Fibroblast of pulmonary artery (primary cell): Measurements from ENCODE around the gene CHCHD3.
"Not testable (repeated sequence)": the region's sequence is repeated elsewhere in the genome, so short reads cannot be mapped to it uniquely, and the experiment has no call there.

Source experiments
- DNase-seq: peaks from one replicate; pipeline ENCODE4 v3.0.0-alpha.2; 2010; ENCODE audit warnings: low read depth
- H3K4me3 ChIP-seq: replicated peaks from 2 replicates; pipeline ENCODE4 v1.5.1; 2011; ENCODE audit warnings: low read depth, mild to moderate bottlenecking, control low read depth, low read length, moderate library complexity
- CTCF ChIP-seq: IDR thresholded peaks from 2 replicates; pipeline ENCODE4 v1.5.1; 2011; ENCODE audit warnings: mild to moderate bottlenecking, control low read depth, low read length, inconsistent platforms; ENCODE audit errors: missing control alignments

Gene CHCHD3

DNA sequence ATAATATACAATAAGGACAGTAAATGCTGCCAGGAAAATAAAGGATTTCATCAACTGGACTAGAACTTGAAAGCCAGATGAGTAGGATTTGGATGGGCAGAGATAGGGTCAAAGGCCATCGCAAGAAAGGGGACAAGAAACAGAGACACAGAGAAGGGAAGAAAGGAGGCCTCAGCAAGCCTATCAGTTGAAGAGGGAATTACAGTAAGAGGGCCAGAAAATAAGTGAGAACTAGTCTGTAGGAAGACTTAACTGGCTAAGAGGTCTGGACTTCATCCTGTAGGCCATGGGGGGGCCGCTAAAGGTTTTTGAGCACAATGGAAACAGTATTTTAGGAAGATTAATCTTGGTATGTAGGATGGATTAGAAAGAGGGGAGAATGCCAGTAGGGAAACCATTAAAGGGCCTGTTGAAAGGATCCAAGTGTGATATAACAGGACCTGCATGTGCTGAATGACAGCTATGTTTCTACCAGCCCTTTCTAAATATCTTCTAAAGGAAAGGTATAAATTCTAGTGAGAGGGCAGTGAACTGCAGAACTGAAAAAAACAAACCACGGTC is 174.4 kb downstream of the CHCHD3 start:
- no peak for TF ChIP-seq CTCF
- no peak for DNase-seq
- no peak overlapping the region for H3K4me3 ChIP-seq

DNA sequence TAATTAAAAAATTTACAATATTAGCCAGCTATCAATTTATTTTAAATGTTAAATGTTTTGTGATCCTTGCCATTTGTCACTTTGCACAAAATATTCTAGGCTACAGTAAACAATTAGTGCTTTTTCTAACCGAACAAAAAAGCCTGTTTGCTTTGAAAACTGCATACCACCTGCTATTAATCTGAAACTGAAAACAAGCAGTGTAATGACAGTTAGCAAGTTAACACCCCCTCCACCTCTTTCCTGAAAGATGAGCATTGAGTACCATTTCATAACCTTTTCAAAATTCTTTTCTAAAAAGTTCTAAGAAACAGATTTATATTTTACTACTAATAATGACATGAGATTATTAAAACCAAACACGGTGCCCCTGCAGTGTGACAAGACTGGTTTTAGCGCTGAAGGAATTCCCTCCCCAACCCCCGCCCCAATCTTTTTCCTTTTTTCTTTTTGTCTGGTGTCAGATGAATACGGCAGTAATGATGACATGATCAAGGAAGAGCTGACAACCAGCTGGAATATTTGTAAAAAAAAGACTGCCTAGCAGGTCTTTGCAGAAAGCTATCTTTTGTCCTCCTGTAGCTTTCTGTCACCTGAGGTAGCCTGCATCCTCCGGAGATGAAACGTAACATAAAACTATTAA is 175.6 kb downstream of the CHCHD3 start:
- TF ChIP-seq CTCF = no peak
- DNase-seq = no peak
- H3K4me3 ChIP-seq = no peak overlapping the region

GRCh38 chr7:132905136-132905535 is 176.8 kb downstream of the CHCHD3 start:
- DNase-seq, H3K4me3 ChIP-seq: not testable (repeated sequence)

DNA sequence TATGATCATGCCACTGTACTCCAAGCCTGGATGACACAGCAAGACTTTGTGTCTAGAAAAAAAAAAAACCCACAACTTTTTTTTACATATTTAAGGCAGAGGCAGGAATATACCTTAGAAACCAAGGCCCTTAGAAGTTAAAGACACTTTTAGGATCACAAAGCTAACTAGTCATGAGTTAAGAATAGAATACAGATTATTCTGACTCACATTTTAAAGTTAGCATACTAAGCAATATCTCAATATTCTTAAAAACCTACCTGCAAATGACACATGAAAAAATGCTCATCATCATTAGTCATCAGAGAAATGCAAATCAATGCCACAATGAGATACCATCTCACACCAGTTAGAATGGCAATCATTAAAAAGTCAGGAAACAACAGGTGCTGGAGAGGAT is 177.7 kb downstream of the CHCHD3 start:
- no peak overlapping the region for H3K4me3 ChIP-seq
- no peak for DNase-seq
- no peak for TF ChIP-seq CTCF

DNA sequence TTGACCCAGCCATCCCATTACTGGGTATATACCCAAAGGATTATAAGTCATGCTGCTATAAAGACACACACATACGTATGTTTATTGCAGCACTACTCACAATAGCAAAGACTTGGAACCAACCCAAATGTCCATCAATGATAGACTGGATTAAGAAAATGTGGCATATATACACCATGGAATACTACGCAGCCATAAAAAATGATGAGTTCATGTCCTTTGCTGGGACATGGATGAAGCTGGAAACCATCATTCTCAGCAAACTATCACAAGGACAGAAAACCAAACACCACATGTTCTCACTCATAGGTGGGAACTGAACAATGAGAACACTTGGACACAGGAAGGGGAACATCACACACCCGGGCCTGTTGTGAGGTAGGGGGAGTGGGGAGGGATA is 179.6 kb downstream of the CHCHD3 start:
- not testable (repeated sequence) for H3K4me3 ChIP-seq, DNase-seq

- DNase-seq = no peak
- TF ChIP-seq CTCF = no peak
- H3K4me3 ChIP-seq = no peak overlapping the region
These were observed 180.6 kb downstream of the CHCHD3 start for GRCh38 chr7:132901241-132901640.

- DNase-seq = peak; percentile 29
- TF ChIP-seq CTCF = peak; percentile 16
- H3K4me3 ChIP-seq = no peak overlapping the region
These were observed 182.1 kb downstream of the CHCHD3 start for GRCh38 chr7:132899833-132900232.

DNA sequence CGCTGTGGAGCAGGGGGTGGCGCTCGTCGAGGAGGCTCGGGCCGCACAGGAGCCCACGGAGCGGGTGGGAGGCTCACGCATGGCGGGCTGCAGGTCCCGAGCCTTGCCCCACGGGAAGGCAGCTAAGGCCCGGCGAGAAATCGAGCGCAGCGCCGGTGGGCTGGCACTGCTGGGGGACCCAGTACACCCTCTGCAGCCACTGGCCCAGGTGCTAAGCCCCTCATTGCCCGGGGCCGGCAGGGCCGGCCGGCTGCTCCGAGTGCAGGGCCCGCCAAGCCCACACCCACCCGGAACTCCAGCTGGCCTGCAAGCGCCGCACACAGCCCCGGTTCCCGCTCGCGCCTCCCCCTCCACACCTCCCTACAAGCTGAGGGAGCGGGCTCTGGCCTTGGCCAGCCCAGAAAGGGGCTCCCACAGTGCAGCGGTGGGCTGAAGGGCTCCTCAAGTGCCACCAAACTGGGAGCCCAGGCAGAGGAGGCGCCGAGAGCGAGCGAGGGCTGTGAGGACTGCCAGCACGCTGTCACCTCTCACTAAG is 183.2 kb downstream of the CHCHD3 start:
- H3K4me3 ChIP-seq, DNase-seq: not testable (repeated sequence)
